Measurements from ENCODE around the gene NAV1. TPM values are rescaled to one million over a fixed set of nuclear protein-coding genes. Genes with fewer than 3 reads are reported as not detected.
A peak's percentile ranks its signal among the peaks of the same experiment; 100 is the strongest.
"Not testable (repeated sequence)": the region's sequence is repeated elsewhere in the genome, so short reads cannot be mapped to it uniquely, and the experiment has no call there.

NAV1 gene
- total RNA-seq, 4 donors from 2014 or later, result 13.0 to 40.6 (median 16.9) TPM

GRCh38 chr1:201578008-201578888 is 39.3 kb downstream of the NAV1 start:
- peaks cover 0 to 14% (median 0%) of the 10 kb centered on the region in 4 donors for H3K4me1 ChIP-seq
- H3K9me3 ChIP-seq, result no peaks in the 10 kb centered on the region
- in situ Hi-C loops (cut with MboI; ENCODE audit: low pct_ligation_motif_present in 1 of 4, low pct_unique_long_range_greater_than_20kb in 1 of 4, low sequenced_read_pairs in 3 of 4), result no loop called here
- no peak overlapping the region for H3K27ac ChIP-seq
- intact Hi-C loops (cut with DNase I; ENCODE audit: low total_unique reads), result no loop called here
- no peak overlapping the region for H3K4me3 ChIP-seq
- WGBS, 2 donors (ENCODE audit: low coverage in 1 of 2), result 70 to 89% methylated on average over 1 to 5 of the region's 5 CpGs
- DNase-seq, result no peak
- H3K36me3 ChIP-seq, result no peaks in the 10 kb centered on the region
- TF ChIP-seq EP300 (IDR thresholded peaks at IDR 0.05; ENCODE audit: low read depth) (no peak), CTCF (IDR thresholded peaks at IDR 0.05) (no peak), POLR2AphosphoS5 (IDR thresholded peaks at IDR 0.05) (no peak), POLR2A (IDR thresholded peaks at IDR 0.05) (no peak)
- no peaks in the 10 kb centered on the region for H3K27me3 ChIP-seq

GRCh38 chr1:201581371-201581770 is 42.4 kb downstream of the NAV1 start:
- WGBS, 2 donors (ENCODE audit: low coverage in 1 of 2), result 88 to 91% methylated on average over 6 to 12 of the region's 12 CpGs
- H3K36me3 ChIP-seq; DNase-seq; H3K27ac ChIP-seq; in situ Hi-C loops (cut with MboI; ENCODE audit: low pct_ligation_motif_present in 1 of 4, low pct_unique_long_range_greater_than_20kb in 1 of 4, low sequenced_read_pairs in 3 of 4); H3K9me3 ChIP-seq; H3K4me3 ChIP-seq; intact Hi-C loops (cut with DNase I; ENCODE audit: low total_unique reads); H3K27me3 ChIP-seq: not testable (repeated sequence)
- peaks cover 0 to 32% (median 2%) of the 10 kb centered on the region in 4 donors for H3K4me1 ChIP-seq

- TF ChIP-seq EP300 (IDR thresholded peaks at IDR 0.05; ENCODE audit: low read depth) (no peak), POLR2A (IDR thresholded peaks at IDR 0.05) (no peak), POLR2AphosphoS5 (IDR thresholded peaks at IDR 0.05) (no peak), CTCF (IDR thresholded peaks at IDR 0.05) (no peak)
- intact Hi-C loops (cut with DNase I; ENCODE audit: low total_unique reads) (no loop called here), in situ Hi-C loops (cut with MboI; ENCODE audit: low pct_ligation_motif_present in 1 of 4, low pct_unique_long_range_greater_than_20kb in 1 of 4, low sequenced_read_pairs in 3 of 4) (no loop called here)
- Histone ChIP-seq H3K36me3 (no peaks in the 10 kb centered on the region), H3K9me3 (no peaks in the 10 kb centered on the region), H3K27me3 (no peaks in the 10 kb centered on the region), H3K4me1 (peaks cover 0 to 32% (median 2%) of the 10 kb centered on the region in 4 donors), H3K27ac (peak overlapping the region in 2 of 4 donors; percentile 27 to 41), H3K4me3 (no peak overlapping the region)
- WGBS, 2 donors (ENCODE audit: low coverage in 1 of 2), result 50 to 86% methylated on average over 2 to 14 of the region's 14 CpGs
- peak; percentile 38 for DNase-seq
Measured at GRCh38 chr1:201582705-201583442, 43.9 kb downstream of the NAV1 start.

GRCh38 chr1:201583663-201584062 is 44.7 kb downstream of the NAV1 start:
- TF ChIP-seq CTCF (IDR thresholded peaks at IDR 0.05) (no peak), EP300 (IDR thresholded peaks at IDR 0.05; ENCODE audit: low read depth) (no peak), POLR2A (IDR thresholded peaks at IDR 0.05) (no peak), POLR2AphosphoS5 (IDR thresholded peaks at IDR 0.05) (no peak)
- no peaks in the 10 kb centered on the region for H3K27me3 ChIP-seq
- H3K36me3 ChIP-seq, result no peaks in the 10 kb centered on the region
- no peak overlapping the region for H3K4me3 ChIP-seq
- in situ Hi-C loops (cut with MboI; ENCODE audit: low pct_ligation_motif_present in 1 of 4, low pct_unique_long_range_greater_than_20kb in 1 of 4, low sequenced_read_pairs in 3 of 4), result no loop called here
- H3K27ac ChIP-seq, result peak overlapping the region in 3 of 4 donors; percentile 27 to 46 (median 41)
- intact Hi-C loops (cut with DNase I; ENCODE audit: low total_unique reads), result no loop called here
- H3K4me1 ChIP-seq, result peaks cover 0 to 32% (median 2%) of the 10 kb centered on the region in 4 donors
- H3K9me3 ChIP-seq, result no peaks in the 10 kb centered on the region
- no peak for DNase-seq
- 77 to 83% methylated on average over 2 to 3 of the region's 3 CpGs for WGBS, 2 donors (ENCODE audit: low coverage in 1 of 2)
